GM18508 (cell line): Measurements from ENCODE around the gene ACSM3.
"Not testable (repeated sequence)": the region's sequence is repeated elsewhere in the genome, so short reads cannot be mapped to it uniquely, and the experiment has no call there.

ENCODE experiments used
- ATAC-seq: cut with Tn5 transposase; IDR thresholded peaks from one replicate; pipeline ENCODE4 v1.9.1; 2021; ENCODE audit warnings: moderate number of reproducible peaks; ENCODE audit not compliant: insufficient read depth, unreplicated experiment

ACSM3 gene, protein sequence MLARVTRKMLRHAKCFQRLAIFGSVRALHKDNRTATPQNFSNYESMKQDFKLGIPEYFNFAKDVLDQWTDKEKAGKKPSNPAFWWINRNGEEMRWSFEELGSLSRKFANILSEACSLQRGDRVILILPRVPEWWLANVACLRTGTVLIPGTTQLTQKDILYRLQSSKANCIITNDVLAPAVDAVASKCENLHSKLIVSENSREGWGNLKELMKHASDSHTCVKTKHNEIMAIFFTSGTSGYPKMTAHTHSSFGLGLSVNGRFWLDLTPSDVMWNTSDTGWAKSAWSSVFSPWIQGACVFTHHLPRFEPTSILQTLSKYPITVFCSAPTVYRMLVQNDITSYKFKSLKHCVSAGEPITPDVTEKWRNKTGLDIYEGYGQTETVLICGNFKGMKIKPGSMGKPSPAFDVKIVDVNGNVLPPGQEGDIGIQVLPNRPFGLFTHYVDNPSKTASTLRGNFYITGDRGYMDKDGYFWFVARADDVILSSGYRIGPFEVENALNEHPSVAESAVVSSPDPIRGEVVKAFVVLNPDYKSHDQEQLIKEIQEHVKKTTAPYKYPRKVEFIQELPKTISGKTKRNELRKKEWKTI

DNA sequence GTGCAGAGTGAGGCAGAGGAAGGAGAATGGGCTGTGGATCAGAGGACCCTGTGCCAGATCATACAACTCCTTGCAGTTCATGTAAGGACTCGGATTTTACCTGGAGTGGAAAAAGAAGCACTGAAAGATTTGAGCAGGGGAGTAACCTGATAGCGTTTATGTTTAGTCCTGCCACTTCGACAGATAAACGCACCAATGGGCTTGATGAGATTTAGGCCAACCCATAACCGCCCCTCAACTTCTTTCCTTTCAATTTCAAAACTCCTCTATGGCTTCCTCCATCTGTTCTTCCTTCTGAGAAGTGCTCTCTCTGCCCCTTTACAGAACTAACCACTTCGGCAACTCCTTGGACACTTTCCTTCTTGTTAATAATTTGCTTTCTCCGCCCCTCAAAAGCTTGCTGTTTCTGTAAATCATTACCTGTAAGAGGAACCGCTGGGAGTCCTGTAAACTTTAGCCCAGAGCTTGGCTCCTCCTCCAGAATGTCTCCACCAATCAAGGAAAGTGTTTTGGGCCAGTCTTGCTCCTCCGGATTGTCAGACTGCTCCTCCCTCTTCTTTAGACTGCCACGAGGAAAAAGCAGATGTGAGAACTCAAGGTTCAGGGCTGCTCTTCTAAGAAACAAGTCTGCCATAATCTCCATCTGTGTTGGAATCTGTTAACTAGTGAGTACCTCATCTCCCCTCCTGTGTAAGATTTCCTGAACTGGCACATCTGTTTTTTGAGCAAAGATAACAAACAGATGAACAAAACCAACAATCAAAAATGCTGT, at the start of gene ACSM3:
TSS of gene ACSM3 (plus strand) at position 554 of the 772 bp plus-strand sequence. CDS start 6,021 bp downstream, outside the sequence.
- ATAC-seq, result peak; percentile 93

DNA sequence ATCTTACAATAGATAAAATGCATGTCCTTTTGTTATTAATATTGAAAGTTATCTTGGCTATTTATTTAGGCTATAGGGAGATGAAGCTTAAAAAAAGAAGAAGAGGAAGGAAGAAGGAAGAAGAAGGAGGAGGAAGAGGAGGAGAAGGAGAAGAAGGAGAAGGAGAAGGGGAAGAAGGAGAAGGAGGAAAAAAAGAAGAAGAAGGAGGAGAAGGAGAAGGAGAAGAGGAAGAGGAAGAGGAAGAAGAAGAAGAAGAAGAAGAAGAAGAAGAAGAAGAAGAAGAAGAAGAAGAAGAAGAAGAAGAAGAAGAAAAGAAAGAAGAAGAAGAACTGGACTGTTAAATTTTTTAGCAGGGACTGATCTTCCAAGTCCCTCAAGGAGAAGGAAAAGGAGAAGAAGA, 46.1 kb upstream of the ACSM3 start:
- ATAC-seq, result not testable (repeated sequence)

DNA sequence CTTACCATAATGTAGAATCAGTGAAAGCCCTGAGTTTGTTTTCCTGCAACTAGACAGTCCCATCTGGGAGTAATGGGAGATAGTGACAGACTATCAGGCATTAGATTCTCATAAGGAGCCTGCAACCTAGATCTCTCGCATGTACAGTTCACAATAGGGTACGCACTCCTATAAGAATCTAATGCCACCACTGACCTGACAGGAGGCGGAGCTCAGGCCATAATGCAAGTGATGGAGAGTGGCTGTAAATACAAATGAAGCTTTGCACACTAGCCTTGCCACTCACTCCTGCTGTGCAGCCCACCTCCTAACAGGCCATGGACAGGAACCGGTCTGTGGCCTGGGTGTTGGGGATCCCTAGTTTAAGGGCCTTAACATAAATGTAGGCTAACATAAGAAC, 43.6 kb upstream of the ACSM3 start:
- ATAC-seq, result no peak

DNA sequence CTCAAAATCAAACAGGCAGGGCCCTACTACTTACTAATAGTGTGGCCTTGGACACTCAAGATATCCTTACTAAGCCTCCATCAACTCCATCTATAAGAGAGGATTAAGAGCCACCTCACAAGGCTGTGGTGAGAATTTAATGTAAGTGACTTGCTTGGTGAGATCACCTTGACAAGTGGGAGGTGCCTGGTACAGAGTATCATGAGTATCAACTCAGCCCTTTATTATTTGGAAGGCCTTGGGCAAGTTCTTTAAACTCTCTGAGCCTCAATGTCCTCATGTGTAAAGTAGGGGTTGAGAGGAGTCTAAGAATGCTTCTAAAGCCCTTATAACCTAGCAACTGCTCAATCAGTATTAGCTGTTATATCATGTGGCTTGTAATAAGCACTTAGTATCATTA, 37.2 kb upstream of the ACSM3 start:
- no peak for ATAC-seq

DNA sequence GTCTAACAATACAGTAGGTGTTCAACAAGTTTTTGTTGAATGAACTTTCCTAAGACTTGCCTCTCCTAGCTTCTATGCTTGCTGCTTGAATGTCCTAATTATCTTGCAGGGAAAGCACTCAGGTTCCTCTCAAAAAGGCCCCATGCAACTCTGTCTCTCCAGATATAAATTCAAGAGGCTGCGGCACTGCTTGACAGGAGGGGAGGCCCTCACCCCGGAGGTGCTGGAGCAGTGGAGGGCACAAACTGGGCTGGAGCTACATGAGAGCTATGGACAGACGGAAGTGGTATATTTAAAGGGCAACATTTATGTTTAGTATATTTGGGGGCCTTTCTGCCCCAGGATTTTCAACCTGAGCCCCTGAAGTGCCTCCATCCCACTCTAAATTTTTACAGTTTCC, 36.6 kb upstream of the ACSM3 start:
- no peak for ATAC-seq

DNA sequence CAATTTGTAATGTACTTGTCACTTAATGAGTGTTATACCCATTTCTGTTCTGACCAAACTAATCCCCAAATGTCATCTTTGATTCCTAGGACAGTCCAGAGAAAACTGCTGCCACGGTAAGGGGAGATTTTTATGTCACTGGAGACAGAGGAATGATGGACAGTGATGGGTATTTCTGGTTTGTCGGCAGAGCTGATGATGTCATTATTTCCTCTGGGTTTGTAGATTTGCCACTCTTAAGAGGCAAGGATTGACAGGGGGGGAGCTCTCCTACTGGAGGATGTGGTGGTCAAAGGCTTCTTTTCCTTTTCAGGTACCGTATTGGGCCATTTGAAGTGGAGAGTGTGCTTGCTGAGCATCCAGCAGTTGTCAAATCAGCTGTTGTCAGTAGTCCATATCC, 34.7 kb upstream of the ACSM3 start:
- ATAC-seq, result no peak

DNA sequence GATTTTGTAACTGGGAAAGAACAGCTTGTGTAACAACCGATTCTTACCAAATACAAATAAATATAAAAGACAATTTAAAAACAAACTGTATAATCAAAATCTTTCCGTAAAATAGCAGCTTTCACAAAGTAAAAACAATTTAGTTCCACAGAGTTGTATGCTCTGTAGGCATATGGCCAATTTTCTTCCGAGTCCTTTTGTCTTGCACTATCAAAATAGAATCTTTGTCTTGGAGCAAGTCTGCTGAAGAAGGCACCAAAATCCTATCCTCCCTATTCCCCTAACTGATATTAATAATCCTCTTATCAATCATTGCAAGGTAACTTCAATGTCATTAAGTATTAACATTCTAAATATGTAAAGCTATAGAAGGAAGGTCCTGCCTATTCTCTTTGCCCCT, 29.8 kb upstream of the ACSM3 start:
- ATAC-seq, result no peak

DNA sequence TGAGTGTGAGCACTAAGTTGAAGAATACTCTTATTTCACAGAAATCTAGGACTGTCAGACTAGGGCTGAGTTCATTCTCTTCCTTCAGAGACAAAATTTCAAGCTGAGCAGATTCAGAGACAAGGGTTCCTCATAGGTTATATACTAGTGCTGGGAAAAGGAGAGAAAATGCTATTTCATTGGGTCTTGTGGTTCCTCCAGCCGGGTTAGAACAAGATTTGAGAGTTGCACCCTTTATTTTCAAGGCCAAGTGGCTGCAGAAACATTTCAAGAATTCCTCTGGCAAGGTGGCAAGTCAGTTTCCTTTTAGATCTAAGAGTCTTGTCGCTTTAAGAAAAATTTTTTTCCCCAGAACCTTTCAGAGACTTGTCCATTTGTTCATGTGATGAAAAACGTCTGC, 29.0 kb upstream of the ACSM3 start:
- ATAC-seq, result no peak

DNA sequence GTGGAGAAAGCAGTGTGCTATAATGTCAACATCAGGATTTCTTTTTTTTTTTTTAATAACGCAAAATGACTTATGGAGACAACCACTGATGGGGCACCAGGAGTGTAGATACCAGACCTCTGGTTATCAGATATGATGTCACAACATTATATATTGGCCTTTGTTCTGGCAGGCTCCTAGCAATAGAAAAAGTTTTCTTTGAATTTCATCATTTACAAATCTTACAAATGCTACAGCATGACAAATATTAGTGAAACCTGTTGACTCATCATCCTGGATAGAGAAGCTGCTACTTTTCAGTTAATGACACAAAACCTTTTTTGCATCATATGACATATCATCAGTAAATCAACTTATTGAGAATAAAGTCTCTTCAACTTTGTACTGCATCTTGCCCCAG, 28.3 kb upstream of the ACSM3 start:
- no peak for ATAC-seq

DNA sequence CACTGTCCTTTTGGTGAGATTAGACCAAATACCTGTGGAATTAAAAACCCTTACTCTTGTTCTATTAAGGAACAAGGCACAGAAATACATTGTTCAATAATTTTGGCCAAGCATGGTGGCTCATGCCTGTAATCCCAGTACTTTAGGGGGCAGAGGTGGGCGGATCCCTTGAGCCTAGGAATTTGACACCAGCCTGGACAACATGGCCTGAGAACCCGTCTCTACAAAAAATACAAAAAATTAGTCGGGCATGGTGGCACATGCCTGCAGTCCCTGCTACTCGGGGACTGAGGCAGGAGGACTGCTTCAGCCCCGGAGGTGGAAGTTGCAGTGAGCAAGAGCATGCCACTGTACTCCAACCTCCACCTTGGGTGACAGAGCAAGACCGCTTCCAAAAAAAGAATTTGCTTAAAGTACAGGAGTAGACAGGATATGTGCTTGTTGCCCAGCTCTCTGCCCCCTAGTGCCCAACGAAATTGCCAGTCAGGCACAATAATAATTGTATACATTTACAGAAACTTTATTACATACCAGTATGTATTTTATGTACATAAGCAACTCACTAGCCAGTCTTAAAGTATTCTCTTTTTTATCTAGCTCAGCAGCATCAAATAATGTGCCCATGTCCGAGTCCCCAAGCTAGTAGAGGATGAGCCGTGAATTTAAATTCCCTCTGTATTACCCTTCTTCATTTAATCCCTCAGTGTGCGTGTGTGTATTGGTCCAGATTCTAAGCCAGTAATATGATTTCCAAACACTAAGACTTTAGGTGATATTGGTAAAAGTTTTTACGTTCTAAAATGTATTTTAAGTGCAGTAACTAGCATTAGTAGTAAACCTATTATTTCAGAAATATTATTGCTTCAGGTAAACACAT, 23.6 kb upstream of the ACSM3 start:
- ATAC-seq, result no peak

DNA sequence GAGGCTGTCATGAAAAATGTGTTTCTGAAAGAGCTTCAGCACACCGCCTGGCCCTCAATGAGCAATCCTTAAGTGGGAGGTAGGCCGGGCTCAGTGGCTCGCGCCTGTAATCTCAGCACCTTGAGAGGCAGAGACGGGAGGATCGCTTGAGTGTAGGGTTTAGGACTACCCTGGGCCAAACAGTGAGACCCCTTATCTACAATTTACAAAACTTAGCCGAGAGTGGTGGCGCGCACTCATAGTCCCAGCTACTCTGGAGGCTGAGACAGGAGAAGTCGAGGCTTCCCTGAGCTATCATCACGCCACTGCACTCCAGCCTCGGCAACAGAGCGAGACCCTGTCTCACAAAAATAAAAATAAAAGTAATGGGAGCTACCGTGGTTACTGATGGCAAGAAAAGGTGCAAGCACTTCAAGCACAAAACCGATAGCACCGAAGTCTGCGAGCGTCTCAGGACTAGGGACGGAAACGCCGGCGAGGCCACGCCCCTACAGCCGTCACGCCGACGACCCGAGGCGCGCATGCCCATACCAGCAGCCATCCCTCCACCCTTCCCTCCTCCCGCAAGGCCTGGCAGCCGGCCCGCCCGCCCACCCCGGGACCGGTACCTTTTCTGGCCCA, 22.8 kb upstream of the ACSM3 start:
- ATAC-seq, result peak; percentile 39

DNA sequence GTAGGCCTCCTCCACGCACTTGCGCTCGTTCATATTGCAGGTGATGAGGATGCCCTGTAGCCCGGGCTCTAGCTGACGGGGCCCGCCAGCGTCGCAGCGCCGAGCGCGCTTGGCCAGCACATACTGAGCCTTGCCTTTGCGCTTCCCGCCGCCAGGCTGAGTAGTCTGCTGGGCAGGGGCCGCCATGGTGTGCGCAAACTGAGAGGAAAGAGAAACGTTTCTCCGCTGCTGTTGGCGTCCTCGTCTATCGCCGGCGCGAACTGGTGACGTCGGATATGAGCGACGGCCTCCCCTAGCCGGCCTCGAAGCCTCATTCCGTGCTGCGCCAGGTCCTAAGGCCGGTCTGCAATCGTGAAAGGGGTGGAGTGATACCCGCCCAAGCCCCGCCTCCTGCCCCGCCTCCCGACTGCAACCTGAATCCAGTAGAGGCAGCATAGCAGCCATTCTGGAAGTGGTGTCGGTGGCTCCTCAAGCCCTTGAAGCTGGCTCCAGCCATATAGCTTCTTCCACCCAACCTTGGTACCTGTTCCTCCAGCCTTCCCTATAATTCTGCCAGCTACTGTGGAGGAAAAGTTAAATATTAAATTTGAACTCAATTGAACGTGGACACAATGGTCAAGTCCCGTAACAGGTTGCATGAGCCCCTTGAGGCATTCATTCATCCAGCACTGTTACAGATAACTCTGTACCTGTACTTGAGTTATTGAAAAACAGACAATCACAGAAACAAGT, 22.1 kb upstream of the ACSM3 start, which contains the start of gene THUMPD1:
TSS of gene THUMPD1 (minus strand) at position 265 of the 732 bp plus-strand sequence. CDS start at position 186, 79 bp downstream.
- peak; percentile 47 for ATAC-seq

DNA sequence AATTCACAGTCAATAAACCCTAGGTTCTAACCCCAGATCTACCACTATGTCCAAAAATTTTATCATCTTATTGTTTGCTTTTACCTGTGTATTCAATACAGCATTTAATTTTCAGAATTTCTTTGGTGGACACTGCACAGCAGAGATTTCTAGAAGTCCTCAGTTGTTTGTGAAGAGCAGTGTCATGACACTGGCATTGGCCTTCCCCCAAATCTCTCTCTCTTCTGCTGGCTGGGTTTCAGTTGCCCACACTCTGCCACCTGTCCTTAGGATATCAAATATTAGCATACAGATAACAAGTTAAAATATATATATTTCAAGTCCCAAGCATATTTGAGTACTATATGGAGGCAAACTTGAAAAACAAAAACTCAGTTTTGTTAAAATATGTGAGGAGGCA, 20.2 kb upstream of the ACSM3 start:
- no peak for ATAC-seq

DNA sequence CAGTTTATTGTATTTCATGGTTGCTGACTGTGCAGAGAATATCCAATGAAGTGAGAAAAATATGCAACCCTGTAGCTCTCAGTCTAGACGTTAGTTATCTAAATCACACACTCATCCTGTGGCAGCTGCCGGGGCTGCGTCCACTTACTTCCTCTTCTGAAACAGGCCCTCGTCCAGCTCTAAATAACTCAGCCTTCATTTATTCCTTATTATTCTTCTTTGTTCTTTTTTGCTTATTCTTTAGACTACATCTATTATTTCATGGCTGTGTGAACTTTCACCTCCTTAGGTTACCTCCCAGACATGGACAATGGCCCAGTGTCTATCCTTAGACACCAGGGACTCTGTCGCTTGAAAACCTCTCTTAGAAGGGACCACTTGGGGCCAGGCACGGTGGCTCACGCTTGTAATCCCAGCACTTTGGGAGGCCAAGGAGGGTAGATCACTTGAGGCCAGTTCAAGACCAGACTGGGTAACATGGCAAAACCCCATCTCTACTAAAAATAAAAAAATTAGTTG, 18.8 kb upstream of the ACSM3 start:
- ATAC-seq, result no peak

DNA sequence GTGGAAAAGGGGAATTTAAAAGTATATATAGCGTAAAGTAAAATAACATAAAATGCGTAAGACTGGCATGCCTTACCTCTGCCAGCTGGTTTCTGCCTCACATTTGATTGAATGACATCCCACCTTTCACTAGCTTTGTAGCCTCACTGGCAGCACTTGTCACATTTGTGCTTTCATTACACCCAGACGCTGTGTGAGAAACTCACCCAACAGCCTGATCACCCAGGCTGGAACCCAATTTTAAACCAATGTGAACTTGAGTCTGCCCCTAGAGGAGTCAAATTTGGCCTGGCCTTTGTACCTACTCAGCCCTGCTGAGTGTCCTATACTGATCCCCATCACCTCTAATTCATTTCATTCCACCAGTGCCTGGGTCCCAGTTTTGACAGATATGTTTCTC, 17.4 kb upstream of the ACSM3 start:
- no peak for ATAC-seq

DNA sequence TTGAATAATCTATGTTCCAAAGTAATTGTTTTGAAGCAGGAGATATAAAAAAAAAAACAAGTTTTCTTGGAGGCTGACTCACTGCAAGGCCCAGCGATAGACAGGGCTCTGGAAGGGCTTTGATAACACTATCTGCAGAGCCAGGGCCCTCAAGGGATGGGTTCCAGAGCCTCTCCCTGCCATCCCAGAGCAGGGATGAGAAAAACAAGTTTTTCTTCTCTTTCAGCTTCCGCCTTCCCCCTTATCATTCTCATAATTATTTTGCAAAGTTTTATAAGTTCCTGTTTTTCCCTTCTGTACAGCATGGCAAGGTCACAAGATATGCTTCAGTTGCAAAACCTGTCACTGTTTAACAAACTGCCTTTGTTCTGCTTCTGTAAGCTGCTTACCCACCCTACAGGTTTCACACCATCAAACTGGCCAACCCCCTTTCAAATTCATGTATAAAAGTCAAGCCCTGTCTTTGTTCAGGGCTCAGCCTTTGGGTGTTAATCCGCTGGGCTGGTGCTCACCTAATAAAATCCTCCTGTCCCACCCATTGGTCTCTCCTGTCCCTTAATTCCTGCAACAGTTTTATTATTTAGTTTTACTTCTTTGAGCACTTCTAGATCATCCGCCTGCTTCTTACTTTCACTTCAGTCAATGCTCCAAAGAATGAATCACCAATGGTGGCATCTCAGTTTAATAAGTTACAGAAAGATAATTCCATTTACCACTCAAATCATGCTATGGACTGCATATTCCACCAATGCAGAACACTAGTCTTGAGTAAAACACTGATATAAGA, 16.6 kb upstream of the ACSM3 start:
- ATAC-seq, result no peak

DNA sequence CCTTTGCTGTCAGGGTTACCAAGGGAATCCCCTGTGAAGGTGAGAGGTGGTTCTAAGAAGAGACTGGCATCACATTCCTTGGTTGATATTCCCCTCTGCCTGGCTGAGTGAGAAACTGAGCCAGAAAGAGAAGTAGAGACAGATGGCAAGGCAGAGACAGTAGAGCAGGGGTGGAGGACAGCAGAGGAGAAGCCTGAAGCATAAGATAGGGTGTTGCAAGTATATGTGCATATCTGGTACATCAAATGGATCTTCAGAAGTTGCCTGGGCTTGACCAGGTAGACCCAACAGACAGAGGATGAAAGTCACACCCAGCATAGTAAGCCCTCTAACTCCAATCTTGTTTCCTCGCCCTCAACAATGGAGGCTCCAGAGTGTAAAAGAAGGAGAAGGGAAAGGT, 14.3 kb upstream of the ACSM3 start:
- no peak for ATAC-seq

DNA sequence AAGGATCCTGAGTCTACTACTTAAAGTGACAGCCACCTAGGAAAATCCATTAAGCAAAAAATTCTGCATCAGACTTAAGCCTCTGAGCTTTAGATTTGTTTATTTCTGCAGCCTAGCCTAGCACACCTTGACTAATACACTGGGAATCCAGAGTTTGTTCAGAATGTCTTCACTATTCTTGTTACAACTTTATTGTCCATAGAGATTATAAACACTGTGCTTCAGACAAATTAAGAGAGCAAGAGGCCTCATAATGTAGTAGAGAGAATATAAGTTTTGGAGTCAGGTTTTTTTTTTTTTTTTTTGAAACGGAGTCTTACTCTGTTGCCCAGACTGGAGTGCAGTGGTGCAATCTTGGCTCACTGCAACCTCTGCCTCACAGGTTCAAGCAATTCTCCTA, 13.3 kb upstream of the ACSM3 start:
- ATAC-seq, result no peak
